Esophagus muscularis mucosa (tissue), 4 donors: ENCODE results near the gene GMDS.

Source experiments
- CTCF ChIP-seq, 3 experiments: fragments of 200-600 bp in 2 of 3; fragments of 450-650 bp in 1 of 3; sonication (generic) in 2 of 3; IDR thresholded peaks; one replicate each; pipeline ENCODE4 v1.5.1; 2017 to 2019; ENCODE audit warnings: antibody characterized with exemption in 3 of 3, mild to moderate bottlenecking in 2 of 3, moderate library complexity in 1 of 3
- EP300 ChIP-seq: sonication (generic); formaldehyde crosslinking; IDR thresholded peaks from one replicate; pipeline ENCODE4 v1.6.1; 2017; ENCODE audit warnings: antibody characterized with exemption
- POLR2A ChIP-seq: fragments of 450-650 bp; IDR thresholded peaks from one replicate; pipeline ENCODE4 v1.6.1; 2017; ENCODE audit warnings: antibody characterized with exemption, moderate library complexity, mild to moderate bottlenecking, low read depth
- POLR2AphosphoS5 ChIP-seq, 2 donors: sonication (generic); formaldehyde crosslinking; IDR thresholded peaks; one replicate each; pipeline ENCODE4 v1.6.1; 2017; ENCODE audit warnings: antibody characterized with exemption in 2 of 2

GRCh38 chr6:2185466-2185865 lies 59.9 kb downstream of the GMDS start:
- TF ChIP-seq CTCF (IDR thresholded peaks at IDR 0.05): no peak
- TF ChIP-seq POLR2A: no peak
- no peak for TF ChIP-seq POLR2AphosphoS5 (IDR thresholded peaks at IDR 0.05)
- no peak for TF ChIP-seq EP300
